ENCODE measurements around the gene CFAP54.

Gene CFAP54

GRCh38 chr12:96729886-96730285 lies 240.5 kb downstream of the CFAP54 start:
- no peak for TF ChIP-seq CTCF (conservative IDR thresholded peaks at IDR 0.05; ENCODE audit: low read depth)
- DNase-seq (ENCODE audit: low spot score) = no peak
- POLR2A ChIA-PET (ENCODE audit: low non-redundant PET) = no interaction called here
- CTCF ChIA-PET = no interaction called here
- H3K27ac ChIP-seq = no peak overlapping the region

GRCh38 chr12:96743606-96744005 lies 254.2 kb downstream of the CFAP54 start:
- POLR2A ChIA-PET (ENCODE audit: low non-redundant PET) = no interaction called here
- DNase-seq (ENCODE audit: low spot score) = no peak
- no peak for TF ChIP-seq CTCF (conservative IDR thresholded peaks at IDR 0.05; ENCODE audit: low read depth)
- H3K27ac ChIP-seq = no peak overlapping the region
- CTCF ChIA-PET = interaction anchor here (0.6 kb wide), 1 partner anchor 252 kb away, joined by 3 read pairs; no protein-coding TSS in a partner anchor

- ChIA-PET POLR2A (ENCODE audit: low non-redundant PET) (no interaction called here), CTCF (no interaction called here)
- DNase-seq (ENCODE audit: low spot score) = no peak
- H3K27ac ChIP-seq = no peak overlapping the region
- TF ChIP-seq CTCF (conservative IDR thresholded peaks at IDR 0.05; ENCODE audit: low read depth) = no peak
Observed at GRCh38 chr12:96749999-96750398, 260.6 kb downstream of the CFAP54 start.

GRCh38 chr12:96751626-96752025 lies 262.2 kb downstream of the CFAP54 start:
- no peak for TF ChIP-seq CTCF (conservative IDR thresholded peaks at IDR 0.05; ENCODE audit: low read depth)
- H3K27ac ChIP-seq = no peak overlapping the region
- POLR2A ChIA-PET (ENCODE audit: low non-redundant PET) = no interaction called here
- CTCF ChIA-PET = no interaction called here
- no peak for DNase-seq (ENCODE audit: low spot score)

GRCh38 chr12:96752211-96752610 lies 262.8 kb downstream of the CFAP54 start:
- POLR2A ChIA-PET (ENCODE audit: low non-redundant PET) = no interaction called here

GRCh38 chr12:96766232-96766631 lies 276.9 kb downstream of the CFAP54 start:
- DNase-seq (ENCODE audit: low spot score) = no peak
- POLR2A ChIA-PET (ENCODE audit: low non-redundant PET) = no interaction called here
- no peak for TF ChIP-seq CTCF (conservative IDR thresholded peaks at IDR 0.05; ENCODE audit: low read depth)
- CTCF ChIA-PET = no interaction called here
- H3K27ac ChIP-seq = no peak overlapping the region

More at GRCh38 chr12:96752211-96752610, 262.8 kb downstream of the CFAP54 start:
- DNase-seq (ENCODE audit: low spot score) = no peak
- CTCF ChIA-PET = no interaction called here
- H3K27ac ChIP-seq = no peak overlapping the region
- no peak for TF ChIP-seq CTCF (conservative IDR thresholded peaks at IDR 0.05; ENCODE audit: low read depth)

- DNase-seq (ENCODE audit: low spot score) = no peak
- no peak overlapping the region for H3K27ac ChIP-seq
- CTCF ChIA-PET = interaction anchor here (0.6 kb wide), 1 partner anchor 63 kb away, joined by 3 read pairs; no protein-coding TSS in a partner anchor
- POLR2A ChIA-PET (ENCODE audit: low non-redundant PET) = no interaction called here
- no peak for TF ChIP-seq CTCF (conservative IDR thresholded peaks at IDR 0.05; ENCODE audit: low read depth)
Observed at GRCh38 chr12:96769400-96769799, 280.0 kb downstream of the CFAP54 start.
